Esophagus muscularis mucosa (tissue), 4 donors: ENCODE results near the gene KNSTRN.

ENCODE experiments used
- CTCF ChIP-seq, 3 experiments: fragments of 200-600 bp in 2 of 3; fragments of 450-650 bp in 1 of 3; sonication (generic) in 2 of 3; IDR thresholded peaks; one replicate each; pipeline ENCODE4 v1.5.1; 2017 to 2019; ENCODE audit warnings: antibody characterized with exemption in 3 of 3, mild to moderate bottlenecking in 2 of 3, moderate library complexity in 1 of 3
- EP300 ChIP-seq: sonication (generic); formaldehyde crosslinking; IDR thresholded peaks from one replicate; pipeline ENCODE4 v1.6.1; 2017; ENCODE audit warnings: antibody characterized with exemption
- POLR2A ChIP-seq: fragments of 450-650 bp; IDR thresholded peaks from one replicate; pipeline ENCODE4 v1.6.1; 2017; ENCODE audit warnings: antibody characterized with exemption, moderate library complexity, mild to moderate bottlenecking, low read depth
- POLR2AphosphoS5 ChIP-seq, 2 donors: sonication (generic); formaldehyde crosslinking; IDR thresholded peaks; one replicate each; pipeline ENCODE4 v1.6.1; 2017; ENCODE audit warnings: antibody characterized with exemption in 2 of 2

GRCh38 chr15:40389824-40390595 is 7.5 kb downstream of the KNSTRN start:
- TF ChIP-seq CTCF (IDR thresholded peaks at IDR 0.05) (no peak), POLR2A (no peak), POLR2AphosphoS5 (IDR thresholded peaks at IDR 0.05) (no peak), EP300 (no peak)
